Right renal pelvis (tissue), 4 donors: ENCODE data around the gene KIAA1671. TPM values are rescaled to one million over a fixed set of nuclear protein-coding genes. Genes with fewer than 3 reads are reported as not detected.

Experiments used
- DNase-seq, 4 donors: peaks; one replicate each; pipeline ENCODE4 v3.0.0-alpha.2; 2013; ENCODE audit warnings: low read depth in 4 of 4, low spot score in 3 of 4, missing footprints in 1 of 4
- polyA plus RNA-seq, 4 donors: library from polyadenylated mRNA; unstranded; fragments of 120-200 nt; gene quantifications; one replicate each; pipeline ENCODE4 v1.2.1, GENCODE V29; 2013; ENCODE audit not compliant: insufficient read length in 4 of 4

KIAA1671 gene
- polyA plus RNA-seq, 4 donors: 25.3 to 29.6 (median 27.6) TPM

- DNase-seq: no peak
These were observed 109.3 kb downstream of the KIAA1671 start for GRCh38 chr22:25061605-25062376.

- no peak for DNase-seq
These were observed 110.0 kb downstream of the KIAA1671 start for GRCh38 chr22:25062386-25063085.

- DNase-seq: no peak
These were observed 112.5 kb downstream of the KIAA1671 start for GRCh38 chr22:25064894-25065560.

DNA sequence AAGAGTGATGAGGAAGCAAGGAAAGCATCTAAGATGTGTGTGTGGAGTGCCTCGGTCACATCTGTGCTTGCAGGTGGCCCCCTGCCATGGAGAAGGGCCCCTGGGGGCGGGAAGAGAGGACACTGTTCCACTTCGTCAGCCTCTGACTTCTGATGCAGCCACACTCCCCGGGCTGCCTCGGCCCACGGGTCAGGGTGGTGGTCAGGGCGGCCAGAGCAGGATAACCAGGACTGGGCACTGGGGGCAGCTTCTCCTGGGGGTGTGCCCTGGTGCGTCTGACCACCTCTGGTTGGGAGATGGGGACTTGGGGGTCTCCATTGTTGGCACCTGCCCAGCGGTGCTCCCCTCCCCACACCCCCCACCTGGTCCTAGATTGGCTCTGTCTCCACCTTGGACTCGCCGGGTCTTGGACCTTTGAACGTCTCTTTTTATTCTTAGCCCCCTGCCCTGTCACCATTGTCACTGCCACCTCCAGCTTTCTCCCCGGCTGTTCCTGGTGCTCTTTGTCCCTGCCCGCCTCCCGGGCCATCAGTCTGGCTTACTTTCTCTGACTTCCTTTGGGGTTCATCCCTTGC, 114.4 kb downstream of the KIAA1671 start:
- DNase-seq: no peak

GRCh38 chr22:25067851-25068421, 115.4 kb downstream of the KIAA1671 start:
- DNase-seq: no peak

DNA sequence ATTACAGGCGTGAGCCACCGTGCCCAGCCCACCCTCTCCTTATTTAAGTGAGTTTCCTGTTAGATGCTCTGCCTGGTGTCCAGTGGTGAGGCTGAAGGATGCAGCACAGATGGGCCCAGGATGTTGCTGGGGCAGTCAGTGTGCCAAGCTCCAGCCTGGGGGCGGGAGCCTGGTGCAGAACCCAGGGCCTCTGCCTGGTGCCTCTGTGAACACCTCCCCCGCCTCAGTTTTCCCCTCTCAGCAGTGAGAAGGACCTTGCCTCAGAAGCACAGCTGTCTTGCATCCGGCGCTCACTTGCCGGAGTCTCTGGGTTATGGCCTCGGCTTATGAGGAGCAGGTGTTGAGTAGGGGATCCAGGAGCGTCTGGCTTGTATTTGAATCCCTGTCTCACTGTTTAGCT, 116.2 kb downstream of the KIAA1671 start:
- DNase-seq: no peak

DNA sequence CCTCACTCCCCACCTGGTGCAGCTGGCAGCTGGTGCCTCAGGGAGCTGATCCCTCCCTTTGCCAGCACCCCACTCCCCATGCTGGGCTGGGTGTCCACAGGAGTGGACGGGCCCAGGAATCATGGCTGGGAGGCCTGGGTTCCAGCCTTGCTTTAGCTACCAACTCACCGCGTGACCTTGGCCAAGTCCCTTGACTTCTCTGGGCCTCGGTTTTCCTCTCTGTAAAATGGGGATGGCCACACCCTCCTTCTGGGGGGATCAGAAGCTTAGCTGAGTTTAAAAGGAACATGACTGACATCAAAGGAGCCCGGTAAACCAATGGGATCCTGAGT, 116.9 kb downstream of the KIAA1671 start:
- DNase-seq: no peak

DNA sequence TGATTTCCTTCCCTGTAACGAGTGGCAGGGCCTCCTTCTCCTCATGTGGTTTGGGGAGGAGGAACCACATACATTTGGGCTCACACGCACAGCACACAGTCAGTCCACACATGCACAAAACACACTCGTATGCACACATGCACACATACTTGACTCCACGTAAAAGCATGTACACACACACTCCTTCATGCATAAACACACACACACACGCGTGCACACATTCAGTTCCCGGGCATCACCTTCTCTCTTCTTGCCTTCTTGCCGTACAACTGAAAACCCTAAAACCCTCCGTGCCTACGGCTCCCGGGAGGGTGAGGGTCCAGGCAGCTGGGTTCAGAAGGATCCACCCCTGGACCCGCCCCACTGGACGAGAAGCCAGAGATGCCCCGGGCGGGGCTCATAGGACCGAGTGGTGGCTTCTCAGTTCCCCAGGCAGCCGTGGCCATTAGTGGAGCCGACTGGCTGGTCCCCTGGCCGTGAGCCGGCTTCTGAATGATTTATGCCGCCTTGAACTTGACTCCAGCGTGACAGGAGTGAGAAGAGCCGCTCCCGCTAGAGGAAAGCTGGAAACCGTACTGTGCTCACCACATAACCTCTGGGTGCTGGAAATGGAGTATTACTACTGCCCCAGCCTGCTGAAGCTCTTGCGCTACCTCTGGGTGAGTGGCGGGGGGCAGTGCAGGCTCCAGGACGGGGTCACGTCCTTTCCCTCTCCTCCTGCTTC, 117.4 kb downstream of the KIAA1671 start:
- peak in 1 of 4 donors; percentile 49 for DNase-seq

GRCh38 chr22:25070956-25071355, 118.4 kb downstream of the KIAA1671 start:
- DNase-seq: no peak

DNA sequence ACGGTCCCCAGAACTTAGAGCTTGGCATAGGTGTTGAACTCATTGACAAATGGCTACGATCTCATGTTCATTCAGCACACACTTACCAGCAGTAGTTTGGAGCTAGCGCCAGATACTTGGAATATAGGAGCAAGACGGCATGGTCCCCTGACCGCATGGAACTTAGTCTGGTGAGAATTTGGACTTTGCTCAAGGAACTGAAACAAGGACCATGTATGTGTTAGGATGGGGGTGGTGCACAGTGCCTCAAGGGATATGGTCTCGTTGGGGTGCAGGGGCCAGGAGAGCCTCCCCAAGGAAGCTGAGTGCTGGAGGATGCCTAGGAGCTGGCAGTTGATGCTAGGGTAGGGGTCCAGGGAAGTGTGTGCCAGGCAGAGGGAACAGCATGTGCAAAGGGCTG, 119.2 kb downstream of the KIAA1671 start:
- DNase-seq: no peak

- DNase-seq: no peak
These were observed 119.9 kb downstream of the KIAA1671 start for GRCh38 chr22:25072406-25072805.

DNA sequence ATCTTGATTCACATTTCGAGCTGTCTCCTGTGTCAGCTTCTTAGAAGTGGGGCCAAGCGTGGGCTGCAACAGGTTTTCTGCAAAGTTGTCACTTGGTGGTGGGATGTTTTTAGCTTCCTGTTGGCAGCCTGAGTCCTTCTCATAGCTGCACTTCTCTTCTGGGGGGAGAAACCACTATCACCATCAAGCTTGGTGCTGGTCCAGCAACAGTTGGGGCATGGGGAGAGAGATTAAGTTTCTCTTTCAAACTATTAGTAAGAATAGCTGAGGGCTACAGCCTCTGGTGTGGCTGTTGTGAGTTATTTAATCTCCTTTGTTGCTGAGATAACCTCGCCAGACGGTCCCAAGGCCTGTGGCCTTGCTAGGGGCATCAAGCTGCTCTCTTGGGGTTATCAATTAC, 123.8 kb downstream of the KIAA1671 start:
- DNase-seq: no peak

GRCh38 chr22:25077056-25077455, 124.5 kb downstream of the KIAA1671 start:
- no peak for DNase-seq

DNA sequence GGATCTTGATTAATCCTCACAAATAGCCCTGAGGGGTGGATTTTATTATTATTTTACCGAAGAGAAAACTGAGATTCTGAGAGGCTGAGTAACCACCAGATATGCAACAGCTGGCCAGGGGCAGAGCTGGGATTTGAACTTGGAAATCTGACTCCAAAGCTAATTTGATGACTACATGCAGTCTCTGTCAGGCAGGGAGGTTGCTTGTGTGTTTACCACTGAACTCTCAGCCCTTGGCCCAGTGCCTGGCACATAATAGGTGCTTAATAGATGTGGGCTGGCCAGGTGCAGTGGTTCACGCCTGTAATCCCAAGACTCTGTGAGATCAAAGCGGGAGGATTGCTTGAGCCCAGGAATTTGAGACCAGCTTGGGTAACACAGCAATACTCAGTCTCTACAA, 125.4 kb downstream of the KIAA1671 start:
- no peak for DNase-seq

GRCh38 chr22:25078591-25078990, 126.1 kb downstream of the KIAA1671 start:
- no peak for DNase-seq

- no peak for DNase-seq
These were observed 128.3 kb downstream of the KIAA1671 start for GRCh38 chr22:25080855-25081254.

DNA sequence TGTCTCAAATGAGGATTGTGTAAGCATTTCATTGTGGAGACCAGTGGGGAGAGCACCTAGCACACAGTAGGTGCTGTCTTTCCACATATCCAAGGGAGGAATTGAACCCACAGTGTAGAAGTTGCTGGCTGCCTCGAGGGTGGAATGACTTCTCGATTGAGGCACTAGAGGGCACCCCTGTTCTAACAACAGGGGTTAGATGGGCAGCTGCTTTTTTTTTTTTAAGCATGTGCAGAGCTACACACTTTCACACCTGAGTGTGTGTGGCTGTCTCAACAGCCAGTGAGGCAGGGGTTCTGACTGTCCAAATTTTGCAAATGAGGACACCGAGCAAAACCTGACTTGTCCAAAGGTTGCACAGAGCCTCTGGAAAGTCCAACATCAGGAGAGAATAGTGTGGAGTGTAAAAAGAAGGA, 128.9 kb downstream of the KIAA1671 start:
- no peak for DNase-seq

DNA sequence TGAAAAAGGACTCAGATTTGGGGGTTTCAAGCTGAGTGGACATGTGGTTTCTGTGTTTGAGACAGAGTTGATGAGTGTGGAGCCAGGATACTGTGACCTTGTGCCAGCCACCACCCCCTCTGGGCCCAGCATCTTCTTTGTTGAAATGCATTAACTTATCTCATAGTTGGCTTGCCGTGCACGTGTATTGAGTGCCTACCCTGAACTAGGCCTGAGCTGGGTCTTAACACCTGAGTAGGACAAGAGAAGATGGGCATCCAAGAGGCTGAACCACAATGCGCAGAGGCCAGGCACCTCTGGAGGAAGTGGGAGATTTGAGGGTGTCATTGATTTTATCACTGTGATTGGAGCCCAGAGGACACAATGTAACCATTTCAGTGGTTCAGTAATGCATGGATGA, 129.6 kb downstream of the KIAA1671 start:
- DNase-seq: no peak

- DNase-seq: no peak
These were observed 130.7 kb downstream of the KIAA1671 start for GRCh38 chr22:25083056-25083806.

DNA sequence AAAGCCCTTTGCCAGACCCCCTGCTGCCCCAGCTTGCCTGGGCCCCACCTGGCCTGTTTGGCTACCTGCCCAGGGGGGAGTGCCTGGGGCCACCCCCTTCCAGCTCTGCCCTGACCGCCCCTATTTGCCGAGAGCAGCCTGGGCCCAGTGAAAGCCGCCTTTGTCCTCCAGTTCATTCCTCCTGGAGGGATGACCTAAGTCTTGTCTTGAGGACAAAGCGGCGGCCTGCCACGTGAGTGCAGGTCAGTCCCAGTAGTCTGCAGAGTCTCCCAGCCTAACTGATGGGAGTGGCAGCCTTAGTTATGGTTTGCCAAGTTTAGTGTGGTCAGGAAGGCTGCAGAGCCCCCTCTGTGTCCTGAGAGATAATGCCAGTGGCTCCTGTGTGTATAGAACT, 131.3 kb downstream of the KIAA1671 start:
- DNase-seq: no peak
